Osteoblast (primary cell): Measurements from ENCODE around the gene MMP24. TPM values are rescaled to one million over a fixed set of nuclear protein-coding genes. Genes with fewer than 3 reads are reported as not detected.

Source experiments
- DNase-seq: peaks from one replicate; pipeline ENCODE4 v3.0.0; 2011; ENCODE audit warnings: low spot score, mixed read lengths; ENCODE audit not compliant: insufficient read length; ENCODE audit errors: missing footprints
- H2AFZ ChIP-seq: 2 replicates; pipeline ENCODE4 v1.6.0; 2011; ENCODE audit warnings: mild to moderate bottlenecking, low read length
- H3K27ac ChIP-seq: 2 replicates; pipeline ENCODE4 v1.5.1; 2011; ENCODE audit warnings: mild to moderate bottlenecking, low read depth, low read length, moderate library complexity
- H3K27me3 ChIP-seq: 2 replicates; pipeline ENCODE4 v1.6.0; 2012; ENCODE audit warnings: mild to moderate bottlenecking, control low read depth, inconsistent platforms, low read length, moderate library complexity; ENCODE audit not compliant: insufficient read depth
- H3K36me3 ChIP-seq: 2 replicates; pipeline ENCODE4 v1.5.1; 2011; ENCODE audit warnings: mild to moderate bottlenecking, low read length, control low read depth, moderate library complexity; ENCODE audit not compliant: insufficient read depth
- H3K4me1 ChIP-seq: 2 replicates; pipeline ENCODE4 v1.5.1; 2011; ENCODE audit warnings: mild to moderate bottlenecking, low read length, control low read depth, moderate library complexity; ENCODE audit not compliant: insufficient read depth
- H3K4me2 ChIP-seq: 2 replicates; pipeline ENCODE4 v1.6.0; 2011; ENCODE audit warnings: mild to moderate bottlenecking, low read length; ENCODE audit not compliant: insufficient read depth
- H3K4me3 ChIP-seq: fragments of 200-600 bp; sonication (generic); 3 replicates; pipeline ENCODE4 v1.5.1; 2012; ENCODE audit warnings: mild to moderate bottlenecking, low read length, inconsistent platforms; ENCODE audit not compliant: insufficient read depth
- H3K79me2 ChIP-seq: 2 replicates; pipeline ENCODE4 v1.6.0; 2012; ENCODE audit warnings: mild to moderate bottlenecking, low read length, control low read depth, inconsistent platforms; ENCODE audit not compliant: insufficient read depth
- H3K9me3 ChIP-seq: 2 replicates; pipeline ENCODE4 v1.5.1; 2011; ENCODE audit warnings: low read depth, low read length, control low read depth
- H4K20me1 ChIP-seq: 2 replicates; pipeline ENCODE4 v1.6.0; 2012; ENCODE audit warnings: mild to moderate bottlenecking, low read length, control low read depth; ENCODE audit not compliant: insufficient read depth
- total RNA-seq: library from RNA; depleted of rRNA; stranded (reverse); fragments of >200 nt; gene quantifications from 2 replicates; pipeline ENCODE4 v1.2.3, GENCODE V29; 2012
- TF ChIP-seq, protein P1 (sequence below): IDR thresholded peaks from 2 replicates; pipeline ENCODE4 v1.5.1; 2011; ENCODE audit warnings: mild to moderate bottlenecking, low read depth, low read length, moderate library complexity; ENCODE audit errors: extremely low read depth

Gene MMP24
- total RNA-seq, 1 donor = 1.1 TPM

DNA sequence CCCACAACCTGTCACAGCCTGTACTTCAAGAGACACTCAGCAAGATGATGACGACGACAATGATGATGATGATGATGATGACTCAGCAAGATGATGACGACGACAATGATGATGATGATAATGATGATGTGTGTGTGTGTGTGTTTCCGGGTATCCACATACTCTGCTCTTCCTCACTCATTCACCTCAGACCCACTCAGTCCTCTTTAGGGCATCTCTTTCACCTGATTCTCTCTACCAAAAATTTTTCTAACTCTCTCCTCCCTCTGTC is 59.3 kb downstream of the MMP24 start:
- TF ChIP-seq, protein P1, sequence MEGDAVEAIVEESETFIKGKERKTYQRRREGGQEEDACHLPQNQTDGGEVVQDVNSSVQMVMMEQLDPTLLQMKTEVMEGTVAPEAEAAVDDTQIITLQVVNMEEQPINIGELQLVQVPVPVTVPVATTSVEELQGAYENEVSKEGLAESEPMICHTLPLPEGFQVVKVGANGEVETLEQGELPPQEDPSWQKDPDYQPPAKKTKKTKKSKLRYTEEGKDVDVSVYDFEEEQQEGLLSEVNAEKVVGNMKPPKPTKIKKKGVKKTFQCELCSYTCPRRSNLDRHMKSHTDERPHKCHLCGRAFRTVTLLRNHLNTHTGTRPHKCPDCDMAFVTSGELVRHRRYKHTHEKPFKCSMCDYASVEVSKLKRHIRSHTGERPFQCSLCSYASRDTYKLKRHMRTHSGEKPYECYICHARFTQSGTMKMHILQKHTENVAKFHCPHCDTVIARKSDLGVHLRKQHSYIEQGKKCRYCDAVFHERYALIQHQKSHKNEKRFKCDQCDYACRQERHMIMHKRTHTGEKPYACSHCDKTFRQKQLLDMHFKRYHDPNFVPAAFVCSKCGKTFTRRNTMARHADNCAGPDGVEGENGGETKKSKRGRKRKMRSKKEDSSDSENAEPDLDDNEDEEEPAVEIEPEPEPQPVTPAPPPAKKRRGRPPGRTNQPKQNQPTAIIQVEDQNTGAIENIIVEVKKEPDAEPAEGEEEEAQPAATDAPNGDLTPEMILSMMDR = no peak
- Histone ChIP-seq H4K20me1 (peaks cover 9% of the 10 kb centered on the region), H3K36me3 (peaks cover 17% of the 10 kb centered on the region), H3K4me3 (peak overlapping the region; percentile 85), H3K4me1 (peaks cover 18% of the 10 kb centered on the region), H3K79me2 (peaks cover 44% of the 10 kb centered on the region), H2AFZ (no peak overlapping the region), H3K27me3 (no peaks in the 10 kb centered on the region), H3K9me3 (no peaks in the 10 kb centered on the region), H3K27ac (peak overlapping the region; percentile 2), H3K4me2 (peak overlapping the region; percentile 87)
- DNase-seq = no peak

DNA sequence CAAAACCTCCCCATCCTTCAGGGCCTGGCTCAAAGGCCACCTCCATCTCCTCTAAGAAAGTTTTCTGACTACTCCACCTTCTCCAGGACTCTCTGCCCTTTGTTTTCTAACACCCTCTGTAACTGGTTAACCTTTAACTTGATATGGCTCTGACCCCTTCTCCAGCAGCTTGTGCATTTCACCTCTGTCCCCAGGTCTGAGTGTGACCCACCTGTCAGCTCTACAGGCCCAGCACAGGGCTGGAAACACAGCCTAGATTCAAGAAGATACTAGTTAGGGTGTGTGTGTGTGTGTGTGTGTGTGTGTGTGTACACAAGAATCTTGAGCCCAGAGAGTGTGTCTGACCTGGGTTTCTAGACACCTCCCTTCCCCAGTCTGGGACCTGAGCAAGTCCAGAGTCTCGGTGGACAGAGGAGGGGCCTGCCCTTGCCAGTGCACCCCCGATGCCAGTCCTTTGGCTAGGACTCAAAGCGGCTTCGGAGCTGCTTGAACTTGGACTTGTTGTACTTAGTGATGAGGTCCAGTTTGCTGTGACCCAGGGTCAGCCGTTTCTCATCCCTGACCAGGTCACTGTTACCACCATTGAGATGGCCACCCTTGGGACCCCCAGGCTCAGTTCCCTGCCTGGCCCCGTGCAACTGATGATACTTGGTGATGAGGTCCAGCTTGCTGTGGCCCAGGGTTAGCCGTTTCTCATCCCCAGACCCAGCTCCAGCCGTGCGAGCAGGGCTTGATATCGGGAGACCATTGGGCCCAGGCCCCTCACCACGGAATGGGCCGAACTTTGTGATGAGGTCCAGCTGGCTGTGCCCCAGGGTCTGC is 59.8 kb downstream of the MMP24 start:
- H3K36me3 ChIP-seq = peaks cover 14% of the 10 kb centered on the region
- TF ChIP-seq, protein P1 = no peak
- H3K27ac ChIP-seq = peak overlapping the region; percentile 2
- no peak overlapping the region for H3K4me2 ChIP-seq
- DNase-seq = peak; percentile 49
- H3K4me1 ChIP-seq = peaks cover 18% of the 10 kb centered on the region
- H3K4me3 ChIP-seq = no peak overlapping the region
- peaks cover 40% of the 10 kb centered on the region for H3K79me2 ChIP-seq
- no peak overlapping the region for H2AFZ ChIP-seq
- peaks cover 8% of the 10 kb centered on the region for H4K20me1 ChIP-seq
- no peaks in the 10 kb centered on the region for H3K9me3 ChIP-seq
- H3K27me3 ChIP-seq = no peaks in the 10 kb centered on the region

DNA sequence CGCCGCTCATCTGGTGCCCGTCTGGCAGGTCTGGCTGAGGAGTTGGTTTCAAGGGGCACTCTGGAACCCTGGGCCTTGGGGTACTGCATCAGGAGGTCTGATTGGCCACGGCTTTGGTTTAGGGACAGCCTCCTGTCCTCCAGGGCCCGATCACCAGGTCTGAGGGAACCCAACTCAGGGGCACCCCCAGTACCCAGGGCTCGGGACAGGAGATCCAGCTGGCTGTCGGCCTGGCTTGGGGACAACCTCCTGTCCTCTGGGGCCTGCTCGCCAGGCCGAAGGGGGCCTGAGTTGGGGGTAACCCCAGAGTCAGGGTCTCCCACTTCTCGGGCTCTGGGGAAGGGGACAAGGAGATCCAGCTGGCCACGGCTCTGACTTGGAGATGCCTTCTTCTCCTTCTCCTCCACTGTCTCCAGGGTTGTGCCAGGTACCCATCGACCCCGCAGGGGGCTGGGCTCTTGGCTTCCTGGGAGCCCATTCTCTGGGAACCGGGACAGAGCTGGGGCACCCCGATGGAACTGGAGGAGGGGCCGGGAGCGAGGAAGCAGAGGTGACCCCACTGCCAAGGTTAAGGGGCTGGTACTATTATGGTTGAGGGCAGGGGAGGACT is 60.5 kb downstream of the MMP24 start:
- Histone ChIP-seq H2AFZ (no peak overlapping the region), H3K36me3 (peaks cover 9% of the 10 kb centered on the region), H3K4me3 (no peak overlapping the region), H4K20me1 (peaks cover 8% of the 10 kb centered on the region), H3K4me1 (peaks cover 18% of the 10 kb centered on the region), H3K9me3 (no peaks in the 10 kb centered on the region), H3K79me2 (peaks cover 33% of the 10 kb centered on the region), H3K27ac (no peak overlapping the region), H3K4me2 (no peak overlapping the region), H3K27me3 (no peaks in the 10 kb centered on the region)
- TF ChIP-seq, protein P1 = no peak
- peak; percentile 62 for DNase-seq

DNA sequence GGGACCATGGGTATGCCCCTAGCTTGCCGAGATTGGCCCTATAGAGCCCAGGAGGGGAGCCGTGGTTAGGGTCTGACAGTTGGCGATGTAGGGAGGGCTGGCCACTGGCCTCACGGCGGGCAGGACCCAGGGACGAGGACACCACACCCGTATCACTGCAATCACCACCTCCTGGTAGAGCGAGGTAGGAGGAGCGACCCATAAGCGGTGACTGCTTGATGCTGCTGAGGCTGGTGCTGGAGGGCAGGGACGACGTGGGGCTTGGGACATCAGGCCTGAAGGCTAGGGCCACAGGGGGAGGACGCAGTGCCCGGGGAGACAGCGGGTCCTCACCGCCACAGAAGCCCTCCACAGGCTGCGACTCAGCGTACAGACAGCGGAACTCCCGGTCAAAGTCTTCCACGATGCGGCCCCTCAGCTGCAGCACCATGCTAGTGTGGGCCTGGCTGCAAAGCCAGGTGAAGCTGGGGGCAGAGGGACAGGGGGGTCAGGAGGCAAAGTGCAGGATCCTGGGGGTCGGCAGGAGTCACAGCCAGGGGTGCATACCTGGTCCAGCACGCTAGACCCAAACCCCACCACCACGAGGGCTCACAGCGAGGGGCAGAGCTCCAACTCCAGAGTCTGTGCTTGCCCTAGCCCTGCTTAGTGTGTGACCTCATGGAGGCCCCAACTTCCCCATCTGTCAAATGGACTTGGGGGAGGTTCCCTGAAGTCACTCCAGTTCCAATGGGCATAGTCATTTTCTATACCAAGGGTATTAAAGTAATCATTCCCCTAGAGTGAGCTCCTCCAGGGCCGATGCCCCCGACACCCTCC is 61.2 kb downstream of the MMP24 start:
- TF ChIP-seq, protein P1 = no peak
- Histone ChIP-seq H3K36me3 (peaks cover 3% of the 10 kb centered on the region), H3K27me3 (no peaks in the 10 kb centered on the region), H3K27ac (no peak overlapping the region), H3K4me2 (no peak overlapping the region), H4K20me1 (peaks cover 4% of the 10 kb centered on the region), H3K9me3 (no peaks in the 10 kb centered on the region), H2AFZ (no peak overlapping the region), H3K4me1 (peaks cover 18% of the 10 kb centered on the region), H3K4me3 (no peak overlapping the region), H3K79me2 (peaks cover 26% of the 10 kb centered on the region)
- peak; percentile 86 for DNase-seq
